K562 (cell line): Measurements from ENCODE around the gene FRMPD1. TPM values are rescaled to one million over a fixed set of nuclear protein-coding genes. Genes with fewer than 3 reads are reported as not detected.
"Not testable (repeated sequence)": the region's sequence is repeated elsewhere in the genome, so short reads cannot be mapped to it uniquely, and the experiment has no call there.

Source experiments
- ATAC-seq: fragments of 200-7000 bp; cut with Tn5 transposase; 3 replicates; pipeline ENCODE4 v1.9.1; 2020; ENCODE audit warnings: moderate library complexity
- BruUV-seq: library from RNA; stranded (reverse); fragments of 400-500 nt; replicated peaks from 2 replicates; lab custom pipeline; 2021; lab: Mats Ljungman, UMichigan
- CTCF ChIA-PET: fragments of 300-600 bp; formaldehyde crosslinking; extraction: SDS; loops from one replicate; lab custom pipeline; 2021; ENCODE audit warnings: low intra/inter-chr PET ratio; lab: Yijun Ruan, JAX
- POLR2A ChIA-PET: fragments of 300-600, 350-650 bp; sonication (Branson Sonifier 250); formaldehyde crosslinking; extraction: SDS; loops from one replicate; lab custom pipeline; 2021; ENCODE audit warnings: antibody characterized with exemption, inconsistent platforms; lab: Yijun Ruan, JAX
- DNase-seq, 4 experiments: peaks; one replicate each; pipeline versions ENCODE4 v3.0.0 to v3.0.0-alpha.2; 2011 to 2018; ENCODE audit warnings: low spot score in 3 of 4, mixed read lengths in 3 of 4; ENCODE audit errors: extremely low read depth in 1 of 4
- FAIRE-seq: peaks from 2 replicates; lab custom pipeline; 2011; peaks lifted over from hg19 to GRCh38; lab: Jason Lieb, UNC
- H2AFZ ChIP-seq: 2 replicates; pipeline ENCODE4 v1.6.0; 2011; ENCODE audit warnings: low read depth, low read length, control low read depth, inconsistent platforms
- H3K27ac ChIP-seq: fragments of 200-600 bp; 3 replicates; pipeline ENCODE4 v1.8.0; 2011; ENCODE audit warnings: low read depth, mild to moderate bottlenecking, control low read depth, inconsistent platforms, low read length, moderate library complexity, mixed read lengths; ENCODE audit errors: extremely low read depth
- H3K27me3 ChIP-seq, 2 experiments: fragments of 300-600 bp in 1 of 2; 2 replicates in 1 of 2; 3 replicates in 1 of 2; pipeline versions ENCODE4 v1.6.0 to v1.8.0; 2011; ENCODE audit warnings: inconsistent platforms in 2 of 2, low read length in 2 of 2, mild to moderate bottlenecking in 1 of 2, mixed read lengths in 1 of 2, moderate library complexity in 1 of 2; ENCODE audit not compliant: control insufficient read depth in 2 of 2, insufficient read depth in 2 of 2
- H3K36me3 ChIP-seq: fragments of 300-600 bp; 3 replicates; pipeline ENCODE4 v1.8.0; 2011; ENCODE audit warnings: mild to moderate bottlenecking, low read length, inconsistent platforms; ENCODE audit not compliant: control insufficient read depth, insufficient read depth
- H3K4me1 ChIP-seq, 2 experiments: fragments of 200-600 bp in 1 of 2; replicated peaks in 1 of 2; 2 replicates in 1 of 2; 3 replicates in 1 of 2; pipeline versions ENCODE4 v1.5.1 to v1.8.0; 2011; ENCODE audit warnings: inconsistent platforms in 2 of 2, low read length in 2 of 2, mild to moderate bottlenecking in 1 of 2, mixed read lengths in 1 of 2, moderate library complexity in 1 of 2; ENCODE audit not compliant: control insufficient read depth in 2 of 2, insufficient read depth in 2 of 2
- H3K4me2 ChIP-seq: 2 replicates; pipeline ENCODE4 v1.6.1; 2011; ENCODE audit warnings: low read length, control low read depth, inconsistent platforms, mixed read lengths; ENCODE audit not compliant: insufficient read depth
- H3K4me3 ChIP-seq: fragments of 200-600 bp; sonication (generic), shearing (Covaris generic); 2 replicates; pipeline ENCODE4 v1.5.1; 2016; ENCODE audit warnings: control low read depth, inconsistent platforms
- H3K79me2 ChIP-seq: fragments of 200-600 bp; 3 replicates; pipeline ENCODE4 v1.8.0; 2011; ENCODE audit warnings: low read length, inconsistent platforms; ENCODE audit not compliant: control insufficient read depth, insufficient read depth
- H3K9ac ChIP-seq, 2 experiments: 2 replicates each; pipeline versions ENCODE4 v1.6.0 to v1.6.1; 2011; ENCODE audit warnings: low read depth in 2 of 2, low read length in 2 of 2, control low read depth in 1 of 2, inconsistent platforms in 1 of 2, mild to moderate bottlenecking in 1 of 2, mixed read lengths in 1 of 2; ENCODE audit not compliant: insufficient read depth in 1 of 2
- H3K9me1 ChIP-seq: one replicate; pipeline ENCODE4 v1.6.0; 2011; ENCODE audit warnings: inconsistent platforms, mild to moderate bottlenecking, low read length, moderate library complexity; ENCODE audit not compliant: control insufficient read depth, insufficient read depth
- H3K9me3 ChIP-seq: replicated peaks from 2 replicates; pipeline ENCODE4 v1.5.1; 2011; ENCODE audit warnings: low read depth, low read length, inconsistent platforms; ENCODE audit not compliant: control insufficient read depth, insufficient read depth
- H4K20me1 ChIP-seq: replicated peaks from 2 replicates; pipeline ENCODE4 v1.6.1; 2011; ENCODE audit warnings: low read length, inconsistent platforms, mixed read lengths; ENCODE audit not compliant: control insufficient read depth, insufficient read depth
- PCBP1 ChIP-seq: fragments of 200-400 bp; formaldehyde crosslinking; IDR thresholded peaks from 2 replicates; pipeline ENCODE4 v1.6.1; 2018; ENCODE audit warnings: mild to moderate bottlenecking, low read depth, low read length; ENCODE audit not compliant: poor library complexity, severe bottlenecking
- WGBS: fragments of 100-300 bp; shearing (Covaris generic); methylation state at CpG from one replicate; pipeline ENCODE4 v1.1.6; 2016; ENCODE audit warnings: low coverage, mixed read lengths; ENCODE audit not compliant: insufficient coverage; ENCODE audit errors: missing lambda C conversion rate; 5-methylcytosine and 5-hydroxymethylcytosine counted together
- in situ Hi-C: fragments of 300-500 bp; cut with MboI; formaldehyde crosslinking; loops from 4 replicates; pipeline ENCODE4 v1.15.0; 2018; ENCODE audit warnings: inconsistent platforms, mixed read lengths
- intact Hi-C: fragments of 100-400 bp; cut with micrococcal nuclease; formaldehyde crosslinking; loops from 2 replicates; pipeline ENCODE4 v1.14.2; 2022
- polyA plus RNA-seq, 8 experiments: library from polyadenylated mRNA; depleted of rRNA in 4 of 8; stranded (reverse) in 5 of 8; unstranded in 3 of 8; fragments of >200 nt; fragmentation: Nextera tagmentation in 2 of 8; fragmentation: Illumina TruSeq in 1 of 8; extraction: Ambion mirVana in 2 of 8; extraction: Trizol in 1 of 8; gene quantifications; 2 replicates each; pipeline versions ENCODE4 v1.2.1 to v1.2.3, GENCODE V29; 2011 to 2014; ENCODE audit warnings: inconsistent platforms in 1 of 8, missing spikeins in 1 of 8
- total RNA-seq, 7 experiments: library from RNA; depleted of rRNA in 6 of 7; stranded (reverse); fragments of >200 nt in 6 of 7; fragmentation: Illumina TruSeq in 2 of 7; extraction: Trizol in 2 of 7; gene quantifications; 2 replicates each; pipeline versions ENCODE4 v1.2.1 to v1.2.3, GENCODE V29; 2011 to 2021; ENCODE audit warnings: low replicate concordance in 1 of 7
- TF ChIP-seq, protein P1 (sequence below): sonication (generic); formaldehyde crosslinking; IDR thresholded peaks from 2 replicates; pipeline ENCODE4 v1.8.0; 2023; ENCODE audit warnings: mild to moderate bottlenecking, missing genetic modification reagents

Gene FRMPD1
- total and polyA plus RNA-seq, 9 of the 15 experiments (the other 6 are each of a cell fraction or from before 2014, with no cell fraction given) = not detected

GRCh38 chr9:37751186-37751585 lies 100.4 kb downstream of the FRMPD1 start (continued):
- TF ChIP-seq, protein P1, sequence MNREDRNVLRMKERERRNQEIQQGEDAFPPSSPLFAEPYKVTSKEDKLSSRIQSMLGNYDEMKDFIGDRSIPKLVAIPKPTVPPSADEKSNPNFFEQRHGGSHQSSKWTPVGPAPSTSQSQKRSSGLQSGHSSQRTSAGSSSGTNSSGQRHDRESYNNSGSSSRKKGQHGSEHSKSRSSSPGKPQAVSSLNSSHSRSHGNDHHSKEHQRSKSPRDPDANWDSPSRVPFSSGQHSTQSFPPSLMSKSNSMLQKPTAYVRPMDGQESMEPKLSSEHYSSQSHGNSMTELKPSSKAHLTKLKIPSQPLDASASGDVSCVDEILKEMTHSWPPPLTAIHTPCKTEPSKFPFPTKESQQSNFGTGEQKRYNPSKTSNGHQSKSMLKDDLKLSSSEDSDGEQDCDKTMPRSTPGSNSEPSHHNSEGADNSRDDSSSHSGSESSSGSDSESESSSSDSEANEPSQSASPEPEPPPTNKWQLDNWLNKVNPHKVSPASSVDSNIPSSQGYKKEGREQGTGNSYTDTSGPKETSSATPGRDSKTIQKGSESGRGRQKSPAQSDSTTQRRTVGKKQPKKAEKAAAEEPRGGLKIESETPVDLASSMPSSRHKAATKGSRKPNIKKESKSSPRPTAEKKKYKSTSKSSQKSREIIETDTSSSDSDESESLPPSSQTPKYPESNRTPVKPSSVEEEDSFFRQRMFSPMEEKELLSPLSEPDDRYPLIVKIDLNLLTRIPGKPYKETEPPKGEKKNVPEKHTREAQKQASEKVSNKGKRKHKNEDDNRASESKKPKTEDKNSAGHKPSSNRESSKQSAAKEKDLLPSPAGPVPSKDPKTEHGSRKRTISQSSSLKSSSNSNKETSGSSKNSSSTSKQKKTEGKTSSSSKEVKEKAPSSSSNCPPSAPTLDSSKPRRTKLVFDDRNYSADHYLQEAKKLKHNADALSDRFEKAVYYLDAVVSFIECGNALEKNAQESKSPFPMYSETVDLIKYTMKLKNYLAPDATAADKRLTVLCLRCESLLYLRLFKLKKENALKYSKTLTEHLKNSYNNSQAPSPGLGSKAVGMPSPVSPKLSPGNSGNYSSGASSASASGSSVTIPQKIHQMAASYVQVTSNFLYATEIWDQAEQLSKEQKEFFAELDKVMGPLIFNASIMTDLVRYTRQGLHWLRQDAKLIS (CRISPR knock-in tag) = no peak
- TF ChIP-seq, all 486 proteins: peak for 0

DNA sequence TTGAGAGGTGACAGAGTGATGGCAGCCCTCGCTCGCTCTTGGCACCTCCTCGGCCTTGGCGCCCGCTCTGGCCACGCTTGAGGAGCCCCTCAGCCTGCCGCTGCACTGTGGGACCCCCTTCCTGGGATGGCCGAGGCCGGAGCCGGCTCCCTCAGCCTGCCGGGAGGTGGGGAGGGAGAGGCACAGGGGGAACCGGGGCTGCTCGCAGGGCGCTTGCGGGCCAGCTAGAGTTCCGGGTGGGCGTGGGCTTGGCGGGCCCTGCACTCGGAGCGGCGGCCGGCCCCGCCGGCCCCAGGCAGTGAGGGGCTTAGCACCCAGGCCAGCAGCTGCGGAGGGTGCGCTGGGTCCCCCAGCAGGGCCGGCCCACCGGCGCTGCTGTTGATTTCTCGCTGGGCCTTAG lies 101.0 kb downstream of the FRMPD1 start:
- POLR2A ChIA-PET = interaction anchor here (0.7 kb wide), 1 partner anchor 688 kb away, joined by 3 read pairs; no protein-coding TSS in a partner anchor
- 84% methylated on average over 12 of the region's 30 CpGs for WGBS
- CTCF ChIA-PET, intact Hi-C loops, H3K27ac ChIP-seq, H3K27me3 ChIP-seq: not testable (repeated sequence)
- peaks cover 12% of the 10 kb centered on the region for H3K79me2 ChIP-seq
- peak; percentile 77 for TF ChIP-seq PCBP1
- TF ChIP-seq, all 486 proteins: peak for 1; not testable (repeated sequence) for 485
- not testable (repeated sequence) for H4K20me1 ChIP-seq, DNase-seq, ATAC-seq, FAIRE-seq, BruUV-seq, H2AFZ ChIP-seq, H3K36me3 ChIP-seq, H3K4me2 ChIP-seq, H3K4me3 ChIP-seq, H3K9me1 ChIP-seq, H3K9me3 ChIP-seq, H3K9ac ChIP-seq
- in situ Hi-C loops = loop anchor here (10.0 kb wide), 1 partner anchor 153 kb away; the partner anchor contains the start of gene SLC25A51
- H3K4me1 ChIP-seq = peaks cover 15 to 18% of the 10 kb centered on the region in 2 experiments; a peak in 4 of 5 replicates

GRCh38 chr9:37752112-37752511 lies 101.4 kb downstream of the FRMPD1 start:
- BruUV-seq, H3K9me1 ChIP-seq, intact Hi-C loops, ATAC-seq, H3K4me2 ChIP-seq, H3K9ac ChIP-seq, H3K4me3 ChIP-seq, H2AFZ ChIP-seq, H3K9me3 ChIP-seq, H3K36me3 ChIP-seq, FAIRE-seq, CTCF ChIA-PET, H3K27me3 ChIP-seq, DNase-seq, H4K20me1 ChIP-seq, H3K27ac ChIP-seq: not testable (repeated sequence)
- Histone ChIP-seq H3K79me2 (peaks cover 12% of the 10 kb centered on the region), H3K4me1 (peaks cover 15 to 18% of the 10 kb centered on the region in 2 experiments; a peak in 4 of 5 replicates)
- in situ Hi-C loops = loop anchor here (10.0 kb wide), 1 partner anchor 153 kb away; the partner anchor contains the start of gene SLC25A51
- WGBS = 98% methylated on average over 6 of the region's 13 CpGs
- POLR2A ChIA-PET = interaction anchor here (0.6 to 0.7 kb wide), 2 partner anchors 28 to 688 kb away, joined by 3 to 4 read pairs; no protein-coding TSS in a partner anchor
